ENCODE data around the gene TEAD2.
"Not testable (repeated sequence)": the region's sequence is repeated elsewhere in the genome, so short reads cannot be mapped to it uniquely, and the experiment has no call there.

TEAD2 gene

GRCh38 chr19:49337267-49338022 lies 24.8 kb downstream of the TEAD2 start:
- peaks cover 33% of the 10 kb centered on the region for H3K36me3 Mint-ChIP-seq (ENCODE audit: low read depth)
- H3K27ac Mint-ChIP-seq: peak overlapping the region; percentile 75
- H3K27me3 Mint-ChIP-seq (ENCODE audit: low read depth): no peaks in the 10 kb centered on the region
- no peak for DNase-seq (ENCODE audit: low spot score)
- peaks cover 51% of the 10 kb centered on the region for H3K4me1 Mint-ChIP-seq (ENCODE audit: low read depth)
- H3K4me3 Mint-ChIP-seq: peak overlapping the region; percentile 98
- H3K9me3 Mint-ChIP-seq: no peaks in the 10 kb centered on the region

DNA sequence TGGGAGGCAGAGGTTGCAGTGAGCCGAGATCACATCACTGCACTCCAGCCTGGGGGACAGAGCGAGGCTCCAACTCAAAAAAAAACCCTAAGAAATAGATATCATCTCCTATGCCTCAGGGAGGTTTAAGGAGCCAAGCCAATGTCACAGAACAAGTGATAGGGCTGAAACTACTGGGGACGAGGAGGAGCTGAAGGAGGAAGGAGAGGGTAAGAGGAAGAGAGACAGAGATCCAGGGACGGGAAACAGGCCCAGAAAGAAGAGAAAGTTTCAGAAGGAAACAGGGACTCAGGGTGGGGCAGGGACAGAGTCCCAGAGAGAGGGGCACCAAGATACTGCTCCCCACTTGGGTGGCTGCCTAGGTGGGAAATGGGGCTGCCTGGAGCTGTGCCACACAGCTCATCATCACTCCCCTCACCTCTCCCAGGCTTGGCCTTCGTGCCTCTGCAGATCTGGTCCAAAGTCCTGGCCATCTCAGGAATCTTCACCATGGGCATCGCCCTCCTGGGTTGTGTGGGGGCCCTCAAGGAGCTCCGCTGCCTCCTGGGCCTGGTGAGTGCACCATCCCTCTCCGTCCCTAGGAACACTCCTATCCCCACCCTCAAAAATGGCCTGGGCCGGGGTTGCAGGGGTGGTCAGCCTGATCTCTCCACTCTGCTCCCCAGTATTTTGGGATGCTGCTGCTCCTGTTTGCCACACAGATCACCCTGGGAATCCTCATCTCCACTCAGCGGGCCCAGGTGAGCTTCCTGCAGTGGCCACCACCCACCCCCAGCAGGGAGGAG lies 25.5 kb downstream of the TEAD2 start:
- Mint-ChIP-seq H3K27ac (peak overlapping the region; percentile 82), H3K4me1 (ENCODE audit: low read depth) (peaks cover 56% of the 10 kb centered on the region), H3K9me3 (no peaks in the 10 kb centered on the region), H3K4me3 (peak overlapping the region; percentile 98), H3K36me3 (ENCODE audit: low read depth) (peaks cover 33% of the 10 kb centered on the region), H3K27me3 (ENCODE audit: low read depth) (no peaks in the 10 kb centered on the region)
- DNase-seq (ENCODE audit: low spot score): no peak

- peaks cover 58% of the 10 kb centered on the region for H3K4me1 Mint-ChIP-seq (ENCODE audit: low read depth)
- H3K27ac Mint-ChIP-seq: peak overlapping the region; percentile 98
- peaks cover 35% of the 10 kb centered on the region for H3K36me3 Mint-ChIP-seq (ENCODE audit: low read depth)
- H3K4me3 Mint-ChIP-seq: peak overlapping the region; percentile 98
- H3K9me3 Mint-ChIP-seq: no peaks in the 10 kb centered on the region
- DNase-seq (ENCODE audit: low spot score): no peak
- no peaks in the 10 kb centered on the region for H3K27me3 Mint-ChIP-seq (ENCODE audit: low read depth)
These were observed 26.3 kb downstream of the TEAD2 start for GRCh38 chr19:49335784-49336481.

DNA sequence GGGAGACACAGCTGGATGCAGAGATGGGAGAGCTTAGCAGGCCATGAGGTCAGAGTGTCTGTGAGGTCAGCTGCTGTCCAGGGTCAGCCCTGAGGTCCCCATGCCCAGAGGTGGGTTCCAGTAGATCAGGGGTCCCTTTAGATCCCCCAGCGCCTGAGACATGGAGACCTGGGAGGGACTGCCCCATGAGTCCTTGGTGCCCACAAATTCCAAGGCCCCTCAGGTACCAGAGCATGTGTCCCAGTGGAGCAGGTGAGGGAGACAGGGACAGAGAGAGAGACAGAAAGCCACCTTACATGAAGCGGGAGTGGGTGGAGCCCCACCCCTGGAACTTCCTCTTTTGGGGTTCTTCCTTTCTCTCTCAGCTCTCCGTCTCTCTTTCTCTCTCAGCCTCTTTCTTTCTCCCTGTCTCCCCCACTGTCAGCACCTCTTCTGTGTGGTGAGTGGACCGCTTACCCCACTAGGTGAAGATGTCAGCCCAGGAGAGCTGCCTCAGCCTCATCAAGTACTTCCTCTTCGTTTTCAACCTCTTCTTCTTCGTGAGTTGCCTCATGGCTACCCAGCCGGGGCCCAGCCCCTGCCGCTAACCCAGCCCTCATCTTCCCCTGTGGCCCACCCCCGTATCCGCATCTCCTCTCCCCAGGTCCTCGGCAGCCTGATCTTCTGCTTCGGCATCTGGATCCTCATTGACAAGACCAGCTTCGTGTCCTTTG lies 27.0 kb downstream of the TEAD2 start, which contains the start of gene CD37:
Gene CD37 (plus strand): TSS at position 336 of the 713 bp plus-strand sequence. CDS start 135 bp downstream, at position 471.
- H3K27me3 Mint-ChIP-seq (ENCODE audit: low read depth): no peaks in the 10 kb centered on the region
- H3K4me3 Mint-ChIP-seq: peak within 1 kb of the TSS; percentile 98
- peak within 1 kb of the TSS; percentile 98 for H3K27ac Mint-ChIP-seq
- H3K36me3 Mint-ChIP-seq (ENCODE audit: low read depth): peaks cover 34% of the 10 kb centered on the region
- no peaks in the 10 kb centered on the region for H3K9me3 Mint-ChIP-seq
- peaks cover 57% of the 10 kb centered on the region for H3K4me1 Mint-ChIP-seq (ENCODE audit: low read depth)
- peak; percentile 53 for DNase-seq (ENCODE audit: low spot score)

DNA sequence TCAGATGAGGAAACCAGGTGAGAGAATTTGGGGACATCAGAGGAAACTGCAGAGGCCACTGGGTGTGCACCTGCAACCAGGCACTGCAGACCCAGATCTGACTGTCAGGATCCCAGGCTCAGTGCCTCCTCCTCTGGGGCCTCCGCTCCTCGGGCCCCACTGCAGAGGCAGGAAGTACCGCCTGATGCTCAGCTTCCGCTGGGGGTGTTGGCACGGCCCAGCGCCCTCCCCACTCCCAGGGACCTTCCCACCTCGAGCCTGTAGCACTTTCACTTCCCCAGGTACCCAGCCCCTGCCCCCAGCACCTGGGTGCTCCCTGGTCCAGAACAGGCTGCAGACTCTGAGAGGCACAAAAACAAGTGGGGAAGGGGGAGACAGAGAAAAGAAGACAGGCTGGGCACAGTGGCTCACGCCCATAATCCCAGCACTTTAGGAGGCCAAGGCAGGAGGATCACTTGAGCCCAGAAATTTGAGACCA lies 28.4 kb downstream of the TEAD2 start:
- Mint-ChIP-seq H3K36me3 (ENCODE audit: low read depth) (peaks cover 31% of the 10 kb centered on the region), H3K4me1 (ENCODE audit: low read depth) (peaks cover 57% of the 10 kb centered on the region), H3K4me3 (peak overlapping the region; percentile 88), H3K27me3 (ENCODE audit: low read depth) (no peaks in the 10 kb centered on the region), H3K27ac (peak overlapping the region; percentile 90), H3K9me3 (no peaks in the 10 kb centered on the region)
- DNase-seq (ENCODE audit: low spot score): peak; percentile 63

GRCh38 chr19:49333418-49333805 lies 28.8 kb downstream of the TEAD2 start:
- peak overlapping the region; percentile 90 for H3K27ac Mint-ChIP-seq
- peaks cover 30% of the 10 kb centered on the region for H3K36me3 Mint-ChIP-seq (ENCODE audit: low read depth)
- no peaks in the 10 kb centered on the region for H3K9me3 Mint-ChIP-seq
- DNase-seq (ENCODE audit: low spot score): no peak
- H3K4me3 Mint-ChIP-seq: peak overlapping the region; percentile 88
- H3K4me1 Mint-ChIP-seq (ENCODE audit: low read depth): peaks cover 53% of the 10 kb centered on the region
- H3K27me3 Mint-ChIP-seq (ENCODE audit: low read depth): no peaks in the 10 kb centered on the region

GRCh38 chr19:49332691-49333417 lies 29.4 kb downstream of the TEAD2 start:
- H3K27ac Mint-ChIP-seq: peak overlapping the region; percentile 90
- H3K36me3 Mint-ChIP-seq (ENCODE audit: low read depth): peaks cover 26% of the 10 kb centered on the region
- H3K4me3 Mint-ChIP-seq: peak overlapping the region; percentile 88
- H3K27me3 Mint-ChIP-seq (ENCODE audit: low read depth); DNase-seq (ENCODE audit: low spot score); H3K9me3 Mint-ChIP-seq: not testable (repeated sequence)
- H3K4me1 Mint-ChIP-seq (ENCODE audit: low read depth): peaks cover 51% of the 10 kb centered on the region

- DNase-seq (ENCODE audit: low spot score): peak; percentile 61
- Mint-ChIP-seq H3K4me1 (ENCODE audit: low read depth) (peaks cover 46% of the 10 kb centered on the region), H3K4me3 (peak overlapping the region; percentile 5), H3K36me3 (ENCODE audit: low read depth) (peaks cover 20% of the 10 kb centered on the region), H3K27me3 (ENCODE audit: low read depth) (no peaks in the 10 kb centered on the region), H3K27ac (no peak overlapping the region), H3K9me3 (no peaks in the 10 kb centered on the region)
These were observed 30.6 kb downstream of the TEAD2 start for GRCh38 chr19:49331616-49332055.

DNA sequence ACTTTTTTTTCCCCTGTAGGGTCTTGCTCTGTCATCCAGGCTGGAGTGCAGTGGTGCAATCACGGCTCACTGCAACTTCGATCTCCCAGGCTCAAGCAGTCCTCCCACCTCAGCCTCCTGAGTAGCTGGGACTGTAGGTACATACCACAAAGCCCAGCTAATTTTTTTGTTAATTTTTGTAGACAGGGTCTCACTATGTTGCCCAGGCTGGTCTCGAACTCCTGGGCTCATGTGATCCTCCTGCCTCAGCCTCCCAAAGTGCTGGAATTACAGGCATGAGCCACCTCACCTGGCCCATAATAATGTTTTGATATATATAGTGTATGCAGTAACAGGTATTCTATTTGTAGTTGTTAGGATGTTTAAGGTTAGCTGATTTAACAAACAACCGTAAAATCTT lies 31.0 kb downstream of the TEAD2 start:
- not testable (repeated sequence) for H3K9me3 Mint-ChIP-seq; H3K27ac Mint-ChIP-seq; DNase-seq (ENCODE audit: low spot score); H3K27me3 Mint-ChIP-seq (ENCODE audit: low read depth)
- Mint-ChIP-seq H3K36me3 (ENCODE audit: low read depth) (peaks cover 19% of the 10 kb centered on the region), H3K4me3 (peak overlapping the region; percentile 5), H3K4me1 (ENCODE audit: low read depth) (peaks cover 44% of the 10 kb centered on the region)

DNA sequence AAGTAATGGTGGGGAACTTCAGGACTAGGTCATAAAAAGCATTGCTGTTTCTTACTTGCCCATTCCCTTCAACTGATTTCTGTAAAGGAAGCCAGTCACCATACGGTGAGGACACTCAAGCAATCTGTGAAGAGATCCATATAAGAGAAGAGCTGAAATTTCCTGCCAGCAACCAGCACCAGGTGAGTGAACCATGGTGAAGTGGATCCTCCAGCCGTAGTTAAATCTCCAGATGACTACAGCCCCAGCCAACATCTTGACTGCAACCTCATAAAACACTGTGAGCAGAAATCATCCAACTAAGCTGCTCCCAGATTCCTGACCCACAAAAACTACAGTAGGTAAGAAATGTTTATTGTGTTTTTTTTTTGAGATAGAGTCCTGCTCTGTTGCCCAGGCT lies 33.5 kb downstream of the TEAD2 start:
- DNase-seq (ENCODE audit: low spot score): no peak
- no peak overlapping the region for H3K4me3 Mint-ChIP-seq
- no peak overlapping the region for H3K27ac Mint-ChIP-seq
- peaks cover 17% of the 10 kb centered on the region for H3K36me3 Mint-ChIP-seq (ENCODE audit: low read depth)
- peaks cover 35% of the 10 kb centered on the region for H3K4me1 Mint-ChIP-seq (ENCODE audit: low read depth)
- no peaks in the 10 kb centered on the region for H3K27me3 Mint-ChIP-seq (ENCODE audit: low read depth)
- H3K9me3 Mint-ChIP-seq: no peaks in the 10 kb centered on the region

GRCh38 chr19:49327878-49328544 lies 34.2 kb downstream of the TEAD2 start:
- Mint-ChIP-seq H3K9me3 (no peaks in the 10 kb centered on the region), H3K27ac (no peak overlapping the region), H3K27me3 (ENCODE audit: low read depth) (no peaks in the 10 kb centered on the region), H3K36me3 (ENCODE audit: low read depth) (peaks cover 14% of the 10 kb centered on the region), H3K4me1 (ENCODE audit: low read depth) (peaks cover 30% of the 10 kb centered on the region), H3K4me3 (no peak overlapping the region)
- DNase-seq (ENCODE audit: low spot score): peak; percentile 37

GRCh38 chr19:49326165-49326704 lies 36.0 kb downstream of the TEAD2 start:
- DNase-seq (ENCODE audit: low spot score): no peak
- Mint-ChIP-seq H3K9me3 (peaks cover 3% of the 10 kb centered on the region), H3K27ac (no peak overlapping the region), H3K4me1 (ENCODE audit: low read depth) (peaks cover 19% of the 10 kb centered on the region), H3K4me3 (no peak overlapping the region), H3K27me3 (ENCODE audit: low read depth) (no peaks in the 10 kb centered on the region), H3K36me3 (ENCODE audit: low read depth) (peaks cover 14% of the 10 kb centered on the region)
